Left ventricle myocardium inferior (tissue), 1 donor: ENCODE results near the gene CD200R1L. TPM values are rescaled to one million over a fixed set of nuclear protein-coding genes. Genes with fewer than 3 reads are reported as not detected.
"Not testable (repeated sequence)": the region's sequence is repeated elsewhere in the genome, so short reads cannot be mapped to it uniquely, and the experiment has no call there.

Experiments used
- DNase-seq: peaks from one replicate; pipeline ENCODE4 v3.0.0-alpha.2; 2020
- H3K27ac ChIP-seq: fragments of 200-600 bp; replicated peaks from 2 replicates; pipeline ENCODE4 v1.8.0; 2021
- H3K27me3 ChIP-seq: fragments of 200-600 bp; 2 replicates; pipeline ENCODE4 v1.8.0; 2021; ENCODE audit warnings: low read depth
- H3K36me3 ChIP-seq: fragments of 200-600 bp; 2 replicates; pipeline ENCODE4 v1.8.0; 2021
- H3K4me1 ChIP-seq: fragments of 200-600 bp; 2 replicates; pipeline ENCODE4 v1.8.0; 2021
- H3K4me3 ChIP-seq: fragments of 200-600 bp; 2 replicates; pipeline ENCODE4 v1.8.0; 2021; ENCODE audit warnings: mild to moderate bottlenecking, moderate library complexity
- H3K9me3 ChIP-seq: fragments of 200-600 bp; replicated peaks from 2 replicates; pipeline ENCODE4 v1.8.0; 2021
- CTCF ChIP-seq: fragments of 200-600 bp; IDR thresholded peaks from 2 replicates; pipeline ENCODE4 v1.8.0; 2021; ENCODE audit warnings: antibody characterized with exemption, mild to moderate bottlenecking, borderline replicate concordance
- intact Hi-C: fragments of 100-400 bp; cut with micrococcal nuclease; formaldehyde crosslinking; loops from one replicate; pipeline ENCODE4 v1.11.0; 2022
- total RNA-seq: library from RNA; stranded (reverse); fragmentation: NEBNext Ultra II Directional; extraction: Animal tissue kit (Norgen Biotek cat#: 25700); gene quantifications from one replicate; pipeline ENCODE4 v1.2.1, GENCODE V29; 2021
- donor health status: DM: no; HTN: yes; CAD: no; lungs with severe emphysema.

Gene CD200R1L
- total RNA-seq, 1 donor from 2014 or later = not detected

- H3K36me3 ChIP-seq = no peaks in the 10 kb centered on the region
- no peak for TF ChIP-seq CTCF
- no peaks in the 10 kb centered on the region for H3K4me1 ChIP-seq
- no peak for DNase-seq
- peaks cover 34% of the 10 kb centered on the region for H3K9me3 ChIP-seq
- intact Hi-C loops = no loop called here
- H3K27me3 ChIP-seq = no peaks in the 10 kb centered on the region
- H3K27ac ChIP-seq = no peak overlapping the region
- H3K4me3 ChIP-seq = no peak overlapping the region
Measured at GRCh38 chr3:112860898-112861297, 14.2 kb upstream of the CD200R1L start.

DNA sequence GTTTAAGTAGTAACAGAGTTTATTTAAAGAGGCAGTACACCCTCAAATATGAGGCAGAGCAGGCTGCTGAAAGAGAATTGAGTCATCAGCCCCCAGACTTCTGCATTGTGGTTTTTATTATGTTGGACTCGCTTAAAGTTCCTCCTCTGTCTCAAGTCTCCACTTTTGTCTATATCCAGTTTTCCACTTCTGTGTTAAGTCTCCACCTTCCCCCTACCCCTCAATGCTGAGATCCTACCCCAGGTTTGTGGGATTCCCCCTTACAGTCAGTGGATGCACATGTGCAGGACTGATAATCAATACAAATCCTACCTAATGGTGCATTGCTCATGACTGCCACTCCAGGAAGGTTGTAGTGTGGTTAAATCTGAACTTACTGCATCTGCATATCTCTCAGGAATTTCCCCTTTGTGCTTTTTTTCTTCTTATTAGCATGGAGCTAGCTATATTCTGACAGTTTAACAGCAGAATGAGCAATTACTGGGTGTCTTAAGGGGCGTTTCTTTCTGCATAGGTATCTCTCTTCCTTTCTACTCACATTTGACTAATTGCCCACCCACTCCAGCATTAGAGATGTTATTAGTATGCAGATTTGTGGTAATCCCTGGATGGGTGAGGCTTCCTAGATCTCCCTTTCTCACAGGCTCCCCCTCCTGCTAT, 11.9 kb upstream of the CD200R1L start:
- Histone ChIP-seq H3K27me3 (no peaks in the 10 kb centered on the region), H3K4me3 (no peak overlapping the region), H3K4me1 (no peaks in the 10 kb centered on the region), H3K9me3 (peaks cover 54% of the 10 kb centered on the region), H3K36me3 (no peaks in the 10 kb centered on the region), H3K27ac (no peak overlapping the region)
- DNase-seq = no peak
- no peak for TF ChIP-seq CTCF
- intact Hi-C loops = no loop called here

DNA sequence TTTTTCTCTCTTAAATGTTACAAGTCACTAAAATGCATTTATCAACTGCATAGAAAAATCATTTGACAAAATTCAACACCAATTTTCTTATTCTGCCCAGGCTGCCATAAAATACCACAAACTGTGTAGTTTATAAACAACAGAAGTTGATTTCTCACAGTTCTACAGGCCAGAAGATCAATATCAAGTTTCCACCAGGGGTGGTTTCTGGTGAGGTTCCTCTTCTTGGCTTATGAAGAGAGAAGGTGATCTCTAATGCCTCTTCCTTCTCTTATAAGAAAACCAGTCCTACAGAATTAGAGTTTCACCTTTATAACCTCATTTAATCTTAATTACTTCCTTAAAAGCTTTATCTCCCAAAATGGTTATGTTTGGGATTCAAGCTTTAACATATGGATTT, 10.9 kb upstream of the CD200R1L start:
- TF ChIP-seq CTCF = no peak
- intact Hi-C loops = no loop called here
- Histone ChIP-seq H3K36me3 (no peaks in the 10 kb centered on the region), H3K4me1 (no peaks in the 10 kb centered on the region), H3K4me3 (no peak overlapping the region), H3K9me3 (peaks cover 64% of the 10 kb centered on the region), H3K27ac (no peak overlapping the region), H3K27me3 (no peaks in the 10 kb centered on the region)
- no peak for DNase-seq

GRCh38 chr3:112856537-112856936, 9.9 kb upstream of the CD200R1L start:
- no peak for DNase-seq
- Histone ChIP-seq H3K36me3 (no peaks in the 10 kb centered on the region), H3K4me3 (no peak overlapping the region), H3K27me3 (no peaks in the 10 kb centered on the region), H3K9me3 (peaks cover 74% of the 10 kb centered on the region), H3K27ac (no peak overlapping the region), H3K4me1 (no peaks in the 10 kb centered on the region)
- no peak for TF ChIP-seq CTCF
- intact Hi-C loops = no loop called here

DNA sequence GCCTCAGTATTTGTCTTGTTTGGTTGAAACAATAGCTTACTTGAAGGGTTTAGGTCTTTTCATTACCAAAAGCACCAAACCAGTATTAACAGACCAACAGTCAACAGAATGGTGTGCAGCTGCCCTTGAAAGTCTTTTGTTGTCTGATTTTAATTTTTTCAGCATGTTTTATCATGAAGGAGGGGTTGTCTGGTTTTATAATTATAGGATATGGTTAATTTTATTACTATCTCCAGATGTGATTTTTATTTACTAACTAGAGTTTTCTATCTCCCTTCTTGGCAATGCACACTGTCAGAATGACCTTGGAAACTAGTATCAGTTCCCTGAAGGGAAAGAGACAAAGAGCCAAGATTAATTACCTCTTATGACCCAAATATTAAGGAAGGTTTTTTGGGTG, 9.2 kb upstream of the CD200R1L start:
- TF ChIP-seq CTCF = no peak
- no peak for DNase-seq
- intact Hi-C loops = no loop called here
- H3K27me3 ChIP-seq = no peaks in the 10 kb centered on the region
- H3K4me3 ChIP-seq = no peak overlapping the region
- H3K36me3 ChIP-seq = no peaks in the 10 kb centered on the region
- no peak overlapping the region for H3K27ac ChIP-seq
- peaks cover 81% of the 10 kb centered on the region for H3K9me3 ChIP-seq
- no peaks in the 10 kb centered on the region for H3K4me1 ChIP-seq

DNA sequence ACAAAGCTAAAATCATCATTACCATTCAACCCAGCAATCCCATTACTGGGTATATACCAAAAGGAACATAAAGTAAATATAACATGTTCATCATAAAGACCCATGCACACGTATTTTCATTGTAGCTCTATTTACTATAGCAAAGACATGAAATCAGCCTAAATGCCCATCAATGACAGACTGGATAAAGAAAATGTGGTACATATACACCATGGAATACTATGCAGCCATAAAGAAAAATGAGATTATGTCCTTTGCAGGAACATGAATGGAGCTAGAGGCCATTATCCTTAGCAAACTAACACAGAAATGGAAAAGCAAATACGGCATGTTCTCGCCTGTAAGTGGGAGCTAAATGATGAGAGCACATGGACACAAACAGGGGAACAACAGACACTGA, 8.4 kb upstream of the CD200R1L start:
- H3K4me1 ChIP-seq, DNase-seq, H3K27ac ChIP-seq, H3K27me3 ChIP-seq, intact Hi-C loops, H3K36me3 ChIP-seq, H3K4me3 ChIP-seq: not testable (repeated sequence)
- peaks cover 87% of the 10 kb centered on the region for H3K9me3 ChIP-seq
